Testis (tissue), 3 donors: ENCODE results near the gene EFL1. TPM values are rescaled to one million over a fixed set of nuclear protein-coding genes. Genes with fewer than 3 reads are reported as not detected.

Experiments
- DNase-seq: peaks from one replicate; pipeline ENCODE4 v3.0.0-alpha.2; 2019
- H3K27ac ChIP-seq, 2 donors: fragments of 200-600 bp; sonication (generic); one replicate each; pipeline ENCODE4 v1.5.1; 2019
- H3K27me3 ChIP-seq: fragments of 200-600 bp; sonication (generic); one replicate; pipeline ENCODE4 v1.5.1; 2019
- H3K36me3 ChIP-seq: fragments of 200-600 bp; sonication (generic); one replicate; pipeline ENCODE4 v1.5.1; 2017; ENCODE audit warnings: low read depth; ENCODE audit errors: missing control alignments
- H3K4me1 ChIP-seq: fragments of 200-600 bp; sonication (generic); one replicate; pipeline ENCODE4 v1.5.1; 2019
- H3K4me3 ChIP-seq, 2 donors: fragments of 200-600 bp; sonication (generic); one replicate each; pipeline ENCODE4 v1.5.1; 2017 to 2019
- H3K9me3 ChIP-seq: fragments of 200-600 bp; sonication (generic); one replicate; pipeline ENCODE4 v1.5.1; 2017
- POLR2A ChIP-seq: fragments of 450-650 bp; IDR thresholded peaks from one replicate; pipeline ENCODE4 v1.6.1; 2017; ENCODE audit warnings: antibody characterized with exemption, mild to moderate bottlenecking, moderate library complexity
- WGBS, 2 donors: methylation state at CpG; one replicate each; pipeline ENCODE4 v1.1.5; 2018; 5-methylcytosine and 5-hydroxymethylcytosine counted together
- intact Hi-C: fragments of 100-400 bp; cut with DNase I; formaldehyde crosslinking; loops from one replicate; pipeline ENCODE4 v1.15.1; 2023; ENCODE audit warnings: low total_unique reads
- polyA plus RNA-seq: library from polyadenylated mRNA; stranded (reverse); fragments of 350-450 nt; fragmentation: Illumina TruSeq; extraction: RNeasy Lipid Tissue Mini Kit (QIAGEN cat#74804); gene quantifications from one replicate; pipeline ENCODE4 v1.2.3, GENCODE V29; 2014; ENCODE audit warnings: low read depth, low replicate concordance; ENCODE audit not compliant: insufficient read depth
- total RNA-seq, 2 donors: library from RNA; depleted of rRNA; stranded (reverse); fragments of >200 nt; gene quantifications; one replicate each; pipeline ENCODE4 v1.2.3, GENCODE V29; 2016
- TF ChIP-seq, protein P1 (sequence below), 3 experiments: fragments of 450-650 bp in 2 of 3; fragments of 200-600 bp in 1 of 3; sonication (generic) in 1 of 3; IDR thresholded peaks; one replicate each; pipeline ENCODE4 v1.5.1; 2016 to 2019; ENCODE audit warnings: antibody characterized with exemption in 3 of 3, mild to moderate bottlenecking in 2 of 3, moderate library complexity in 1 of 3

The EFL1 gene
- total and polyA plus RNA-seq, 3 donors from 2014 or later, result 30.6 to 35.0 (median 34.3) TPM

DNA sequence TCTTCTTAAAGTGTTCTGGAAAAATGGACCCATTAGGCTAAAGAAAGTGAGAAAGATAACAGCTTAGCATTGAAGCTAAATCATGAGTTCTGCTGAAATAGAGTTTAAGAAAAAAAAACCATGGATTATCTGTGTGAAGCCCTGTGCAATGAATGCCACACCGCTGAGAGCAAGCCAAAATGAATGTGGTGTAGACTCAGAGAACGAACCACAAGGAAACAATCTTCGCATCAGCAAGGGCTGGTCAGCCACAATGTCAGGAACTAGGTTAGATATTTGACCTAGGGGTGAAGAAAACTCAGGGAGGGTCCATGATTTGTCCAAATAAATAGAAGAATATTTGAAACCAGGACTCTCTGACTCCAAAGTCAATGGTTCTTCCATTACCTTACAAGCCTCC, 125.3 kb downstream of the EFL1 start:
- Histone ChIP-seq H3K36me3 (no peaks in the 10 kb centered on the region), H3K4me1 (no peaks in the 10 kb centered on the region), H3K27ac (no peak overlapping the region), H3K9me3 (no peaks in the 10 kb centered on the region), H3K27me3 (no peaks in the 10 kb centered on the region), H3K4me3 (no peak overlapping the region)
- DNase-seq, result no peak
- intact Hi-C loops, result no loop called here
- 91 to 96% methylated on average over 3 of the region's 3 CpGs for WGBS, 2 donors
- no peak for TF ChIP-seq POLR2A
- TF ChIP-seq, protein P1, sequence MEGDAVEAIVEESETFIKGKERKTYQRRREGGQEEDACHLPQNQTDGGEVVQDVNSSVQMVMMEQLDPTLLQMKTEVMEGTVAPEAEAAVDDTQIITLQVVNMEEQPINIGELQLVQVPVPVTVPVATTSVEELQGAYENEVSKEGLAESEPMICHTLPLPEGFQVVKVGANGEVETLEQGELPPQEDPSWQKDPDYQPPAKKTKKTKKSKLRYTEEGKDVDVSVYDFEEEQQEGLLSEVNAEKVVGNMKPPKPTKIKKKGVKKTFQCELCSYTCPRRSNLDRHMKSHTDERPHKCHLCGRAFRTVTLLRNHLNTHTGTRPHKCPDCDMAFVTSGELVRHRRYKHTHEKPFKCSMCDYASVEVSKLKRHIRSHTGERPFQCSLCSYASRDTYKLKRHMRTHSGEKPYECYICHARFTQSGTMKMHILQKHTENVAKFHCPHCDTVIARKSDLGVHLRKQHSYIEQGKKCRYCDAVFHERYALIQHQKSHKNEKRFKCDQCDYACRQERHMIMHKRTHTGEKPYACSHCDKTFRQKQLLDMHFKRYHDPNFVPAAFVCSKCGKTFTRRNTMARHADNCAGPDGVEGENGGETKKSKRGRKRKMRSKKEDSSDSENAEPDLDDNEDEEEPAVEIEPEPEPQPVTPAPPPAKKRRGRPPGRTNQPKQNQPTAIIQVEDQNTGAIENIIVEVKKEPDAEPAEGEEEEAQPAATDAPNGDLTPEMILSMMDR (IDR thresholded peaks at IDR 0.05), result no peak

DNA sequence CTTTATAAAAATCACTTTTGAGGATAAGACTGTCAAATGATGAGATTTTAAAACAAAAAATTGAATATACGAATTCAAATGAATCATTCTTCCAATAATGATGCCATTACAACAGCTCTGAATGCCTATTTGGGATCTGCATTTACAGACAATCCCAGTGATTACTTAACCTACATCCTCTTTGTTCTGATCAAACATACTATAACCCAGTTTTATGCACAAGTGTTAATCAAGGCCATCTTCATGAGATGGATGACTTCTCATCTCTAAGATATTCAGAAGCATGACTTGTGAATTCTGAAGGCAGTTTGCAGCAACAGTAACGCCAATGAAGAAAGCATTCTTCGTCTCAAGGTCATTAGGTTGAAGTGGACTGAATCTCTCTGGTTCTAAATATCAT, 126.4 kb downstream of the EFL1 start:
- Histone ChIP-seq H3K36me3 (no peaks in the 10 kb centered on the region), H3K27me3 (no peaks in the 10 kb centered on the region), H3K4me3 (no peak overlapping the region), H3K4me1 (no peaks in the 10 kb centered on the region), H3K9me3 (no peaks in the 10 kb centered on the region), H3K27ac (no peak overlapping the region)
- DNase-seq, result no peak
- intact Hi-C loops, result no loop called here
- no peak for TF ChIP-seq POLR2A
- TF ChIP-seq, protein P1 (IDR thresholded peaks at IDR 0.05), result no peak
- 62 to 75% methylated on average over 3 of the region's 3 CpGs for WGBS, 2 donors

DNA sequence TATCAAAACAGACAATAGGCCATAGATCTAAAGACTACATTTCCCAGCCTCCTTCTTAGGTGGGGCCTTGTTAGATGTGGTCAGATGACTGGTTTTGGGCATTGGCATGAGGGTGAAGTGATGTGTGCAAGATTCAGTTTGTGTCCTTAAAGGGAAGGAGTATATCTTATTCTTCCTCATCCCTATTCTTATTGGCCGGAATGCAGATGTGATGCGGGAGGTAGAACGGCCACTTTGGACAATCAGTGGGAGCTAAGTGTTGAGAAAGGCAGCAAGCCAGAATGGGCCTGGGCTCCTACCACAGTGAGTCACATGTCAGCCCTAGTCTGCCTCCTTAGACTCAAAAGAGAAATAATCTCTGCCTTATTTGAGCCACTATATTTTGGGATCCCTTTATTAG, 126.9 kb downstream of the EFL1 start:
- 94 to 95% methylated on average over 3 of the region's 3 CpGs for WGBS, 2 donors

DNA sequence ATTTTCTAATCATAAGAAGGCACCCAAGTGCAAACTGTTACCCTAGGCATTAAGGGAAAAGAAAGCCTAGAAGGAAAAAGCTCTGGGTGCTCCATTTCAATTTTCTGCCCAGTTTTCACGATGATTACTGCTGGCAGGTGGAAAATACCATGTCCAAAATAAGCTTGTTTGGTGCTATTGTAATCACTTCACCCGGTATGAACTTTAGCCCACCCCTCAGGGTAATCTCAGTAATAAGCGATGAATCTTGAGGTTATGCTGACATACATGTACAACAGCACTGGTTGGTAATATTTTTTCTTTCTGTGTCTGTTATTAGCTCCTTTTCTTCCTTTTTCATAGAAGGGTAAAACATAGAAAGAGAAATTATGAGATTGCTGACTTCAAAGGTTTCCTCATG, 128.1 kb downstream of the EFL1 start:
- no peaks in the 10 kb centered on the region for H3K36me3 ChIP-seq
- no peak for DNase-seq
- H3K4me1 ChIP-seq, result no peaks in the 10 kb centered on the region
- no peaks in the 10 kb centered on the region for H3K27me3 ChIP-seq
- intact Hi-C loops, result no loop called here
- no peak overlapping the region for H3K4me3 ChIP-seq
- TF ChIP-seq, protein P1 (IDR thresholded peaks at IDR 0.05), result no peak
- no peak for TF ChIP-seq POLR2A
- H3K27ac ChIP-seq, result no peak overlapping the region
- WGBS, 2 donors, result 88% methylated on average over 3 of the region's 3 CpGs
- H3K9me3 ChIP-seq, result no peaks in the 10 kb centered on the region

More for the DNA sequence above, 126.9 kb downstream of the EFL1 start:
- TF ChIP-seq, protein P1 (IDR thresholded peaks at IDR 0.05), result no peak
- no peak for TF ChIP-seq POLR2A
- no peaks in the 10 kb centered on the region for H3K27me3 ChIP-seq
- DNase-seq, result no peak
- no peaks in the 10 kb centered on the region for H3K36me3 ChIP-seq
- H3K27ac ChIP-seq, result no peak overlapping the region
- no peaks in the 10 kb centered on the region for H3K9me3 ChIP-seq
- intact Hi-C loops, result no loop called here
- no peaks in the 10 kb centered on the region for H3K4me1 ChIP-seq
- H3K4me3 ChIP-seq, result no peak overlapping the region

DNA sequence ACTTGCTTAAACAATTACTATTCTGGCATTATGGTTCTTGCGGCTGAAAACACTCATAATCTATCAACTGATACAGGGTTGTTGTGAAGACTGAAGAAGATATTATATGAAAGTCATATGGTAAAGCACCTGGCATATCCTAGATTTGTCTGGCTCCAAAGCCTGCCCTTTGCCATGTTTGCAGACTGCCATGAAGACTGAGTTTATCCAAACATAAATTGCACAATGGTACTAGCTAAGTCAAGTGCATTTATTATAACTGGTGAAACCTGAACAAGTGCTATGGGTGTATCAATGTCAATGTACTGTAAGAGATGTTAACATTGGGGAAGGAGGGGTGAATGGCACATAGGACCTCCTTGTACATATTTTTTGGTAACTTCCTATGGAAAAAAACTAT, 129.3 kb downstream of the EFL1 start:
- TF ChIP-seq, protein P1 (IDR thresholded peaks at IDR 0.05), result no peak
- TF ChIP-seq POLR2A, result no peak
- H3K4me3 ChIP-seq, result no peak overlapping the region
- H3K27ac ChIP-seq, result no peak overlapping the region
- intact Hi-C loops, result no loop called here
- H3K9me3 ChIP-seq, result no peaks in the 10 kb centered on the region
- WGBS, 2 donors, result 93 to 100% methylated on average over 1 of the region's 1 CpG
- DNase-seq, result no peak
- no peaks in the 10 kb centered on the region for H3K36me3 ChIP-seq
- no peaks in the 10 kb centered on the region for H3K27me3 ChIP-seq
- no peaks in the 10 kb centered on the region for H3K4me1 ChIP-seq
